ENCODE data around the gene PRKAR2B.
"Not testable (repeated sequence)": the region's sequence is repeated elsewhere in the genome, so short reads cannot be mapped to it uniquely, and the experiment has no call there.

PRKAR2B gene

DNA sequence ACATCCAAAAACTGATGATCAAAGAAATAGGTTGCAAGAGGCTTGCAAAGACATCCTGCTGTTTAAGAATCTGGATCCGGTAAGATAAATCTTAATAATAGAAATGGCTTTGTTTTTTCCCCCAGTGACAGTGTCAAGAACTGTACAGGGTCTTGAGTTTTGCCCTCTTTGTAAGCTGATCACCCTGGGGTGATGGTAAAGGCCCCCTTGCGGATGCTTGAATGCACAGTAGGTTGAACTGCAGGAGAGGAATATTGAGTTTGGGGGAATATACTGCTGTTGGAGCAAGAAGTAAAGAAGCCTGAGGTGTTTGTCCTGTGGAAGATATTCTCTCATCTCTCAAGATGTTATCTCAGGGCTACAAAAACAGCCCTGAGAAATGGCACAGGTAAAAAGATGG is 83.7 kb downstream of the PRKAR2B start:
- DNase-seq, result no peak

DNA sequence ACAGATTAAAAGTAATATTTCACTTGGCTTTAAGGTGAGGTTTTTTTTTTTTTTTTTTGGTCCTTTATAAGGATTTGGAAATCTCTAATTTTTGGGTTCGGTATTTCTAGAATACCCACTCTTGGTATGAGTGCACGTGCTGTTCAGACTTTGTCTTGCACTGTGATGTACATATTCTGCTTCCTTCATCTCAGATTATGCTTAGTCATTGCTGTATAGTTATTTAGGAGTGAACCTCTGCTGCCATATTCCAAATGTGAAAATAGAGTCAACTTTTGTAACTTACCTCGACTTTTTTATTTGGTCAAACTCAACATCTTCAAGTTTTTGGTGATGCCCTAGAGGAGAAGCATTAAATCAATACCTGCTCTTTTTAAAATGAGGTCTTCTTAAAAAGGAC is 84.2 kb downstream of the PRKAR2B start:
- DNase-seq, result no peak

GRCh38 chr7:107130487-107131220 is 86.1 kb downstream of the PRKAR2B start:
- no peak for DNase-seq

GRCh38 chr7:107133396-107133795 is 88.9 kb downstream of the PRKAR2B start:
- no peak for DNase-seq

- no peak for DNase-seq
These were observed 94.4 kb downstream of the PRKAR2B start for GRCh38 chr7:107138696-107139420.

DNA sequence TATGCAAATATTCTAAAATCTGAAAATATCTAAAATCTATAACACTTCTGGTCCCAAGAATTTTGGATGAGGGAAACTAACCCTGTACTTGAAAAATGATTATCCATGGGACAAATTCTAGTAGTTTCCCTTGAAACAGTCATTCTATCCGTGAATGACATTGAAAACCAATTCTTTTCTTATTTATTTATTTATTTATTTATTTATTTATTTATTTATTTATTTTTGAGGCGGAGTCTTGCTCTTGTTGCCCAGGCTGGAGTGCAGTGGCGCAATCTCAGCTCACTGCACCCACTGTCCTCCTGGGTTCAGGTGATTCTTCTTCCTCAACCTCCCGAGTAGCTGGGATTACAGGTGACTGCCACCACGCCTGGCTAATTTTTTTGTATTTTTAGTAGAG is 99.4 kb downstream of the PRKAR2B start:
- DNase-seq, result not testable (repeated sequence)

DNA sequence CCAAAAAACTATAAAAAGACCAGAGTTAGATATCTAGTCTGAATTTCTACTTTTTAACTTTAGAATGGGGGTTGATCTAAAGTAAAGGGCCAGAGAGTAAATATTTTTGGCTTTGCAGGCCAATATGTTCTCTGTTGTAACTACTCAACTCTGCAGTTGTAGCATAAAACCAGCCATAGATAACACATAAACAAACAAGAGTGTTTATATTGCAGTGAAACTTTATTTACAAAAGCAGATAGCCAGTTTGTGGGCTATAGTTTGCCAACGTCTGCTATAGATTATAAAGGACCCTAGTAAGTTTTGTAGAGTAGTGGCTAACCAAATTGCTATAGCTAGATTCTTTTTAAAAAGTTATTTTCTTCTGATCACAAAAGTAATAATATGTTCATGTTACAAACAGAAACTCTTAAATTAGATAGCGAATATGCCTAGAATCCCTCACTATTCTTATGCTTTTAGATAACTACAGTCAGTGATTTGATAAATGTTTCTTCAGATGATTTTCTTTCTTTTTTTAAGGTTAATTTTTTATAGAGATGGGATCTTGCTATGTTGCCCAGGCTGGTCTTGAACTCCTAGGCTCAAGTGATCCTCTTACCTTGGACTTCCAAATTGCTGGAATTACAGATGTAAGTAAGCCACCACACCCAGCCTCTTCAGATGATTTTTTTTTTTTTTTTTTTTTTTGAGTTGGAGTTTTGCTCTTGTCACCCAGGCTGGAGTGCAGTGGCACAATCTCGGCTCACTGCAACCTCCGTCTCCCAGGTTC is 100.7 kb downstream of the PRKAR2B start:
- DNase-seq, result no peak

- DNase-seq, result no peak
These were observed 103.2 kb downstream of the PRKAR2B start for GRCh38 chr7:107147464-107148393.

- no peak for DNase-seq
These were observed 104.2 kb downstream of the PRKAR2B start for GRCh38 chr7:107148721-107149120.

DNA sequence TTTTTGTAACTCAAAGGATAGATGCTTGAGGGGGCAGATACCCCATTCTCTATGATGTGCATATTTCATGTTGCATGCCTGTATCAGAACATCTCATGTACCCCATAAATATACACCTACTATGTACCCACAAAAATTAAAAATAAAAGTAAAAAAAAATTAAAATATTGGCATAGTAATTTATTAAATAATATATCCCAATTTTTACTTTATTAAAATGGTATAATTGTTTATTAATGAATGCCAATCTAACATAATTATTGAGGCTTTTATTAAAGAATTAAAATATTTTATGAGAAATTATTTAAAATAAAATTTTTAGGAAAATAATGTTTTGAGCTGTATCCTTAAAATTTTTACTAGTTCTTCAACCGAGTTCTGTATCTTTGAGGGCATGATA is 105.4 kb downstream of the PRKAR2B start:
- DNase-seq, result no peak

DNA sequence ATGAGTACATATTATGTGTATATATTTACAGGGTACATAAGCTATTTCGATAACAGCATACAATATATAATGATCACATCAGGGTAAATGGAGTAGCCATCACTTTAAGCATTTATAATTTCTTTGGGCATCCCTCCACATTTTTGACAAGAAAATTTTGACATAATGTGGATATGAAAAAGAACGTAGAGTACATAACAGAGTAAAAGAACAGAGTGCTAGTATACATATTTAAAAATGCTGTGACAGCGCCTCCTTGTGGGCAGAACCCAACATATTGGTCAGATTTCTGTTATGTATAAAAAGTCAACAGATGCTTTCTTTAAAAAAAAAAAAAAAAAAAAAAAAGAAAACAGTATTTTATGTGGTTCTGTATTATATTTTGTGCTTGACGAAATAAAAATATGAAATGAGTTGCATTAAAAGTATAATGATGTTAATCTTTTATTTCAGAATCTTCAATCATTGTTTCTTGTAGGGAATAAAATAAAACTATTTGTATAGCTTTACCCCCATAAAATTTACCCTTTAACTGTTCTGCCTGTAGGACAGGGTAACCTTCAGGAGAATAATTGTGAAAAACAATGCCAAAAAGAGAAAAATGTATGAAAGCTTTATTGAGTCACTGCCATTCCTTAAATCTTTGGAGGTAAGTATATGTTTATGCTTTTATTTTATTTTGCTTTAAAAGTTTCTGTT is 106.0 kb downstream of the PRKAR2B start:
- no peak for DNase-seq

- no peak for DNase-seq
These were observed 107.0 kb downstream of the PRKAR2B start for GRCh38 chr7:107151538-107151937.

DNA sequence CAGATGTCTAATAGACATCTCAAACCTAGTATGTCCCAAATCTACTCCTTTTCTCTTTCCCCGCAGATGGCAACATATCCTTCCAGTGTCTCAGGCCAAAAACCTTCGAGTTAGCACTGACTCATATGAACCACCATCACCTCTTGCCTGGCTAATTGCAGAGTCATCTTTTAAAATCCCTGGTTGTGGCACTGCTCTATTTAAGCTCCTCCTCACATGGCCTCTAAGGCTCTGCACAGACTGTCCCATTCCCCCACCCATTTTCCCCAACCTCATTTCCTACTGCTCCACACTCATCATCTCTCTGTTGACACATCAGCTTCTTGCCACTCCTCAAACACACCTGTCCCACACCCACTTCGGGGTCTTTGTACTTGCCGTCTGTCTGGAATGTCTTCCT is 107.5 kb downstream of the PRKAR2B start:
- no peak for DNase-seq

DNA sequence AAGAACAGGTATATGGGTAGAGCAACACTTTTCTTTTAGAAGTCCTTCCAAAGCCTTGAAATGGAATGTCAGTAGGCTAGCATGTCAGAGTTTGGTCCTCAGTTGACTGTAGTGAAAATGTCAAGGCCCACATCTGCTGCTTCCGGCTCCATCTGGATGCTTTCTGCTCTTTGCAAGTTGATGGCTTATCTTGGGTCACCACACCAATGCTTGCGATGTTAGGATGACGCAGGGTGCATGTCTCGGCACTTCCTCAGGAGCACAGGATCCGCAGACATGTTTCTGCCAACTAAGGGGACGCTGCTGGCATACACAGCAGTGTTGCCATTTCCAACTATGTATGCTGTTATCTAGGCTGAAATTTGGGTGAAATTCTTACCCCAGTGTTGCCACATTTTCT is 110.3 kb downstream of the PRKAR2B start:
- no peak for DNase-seq

DNA sequence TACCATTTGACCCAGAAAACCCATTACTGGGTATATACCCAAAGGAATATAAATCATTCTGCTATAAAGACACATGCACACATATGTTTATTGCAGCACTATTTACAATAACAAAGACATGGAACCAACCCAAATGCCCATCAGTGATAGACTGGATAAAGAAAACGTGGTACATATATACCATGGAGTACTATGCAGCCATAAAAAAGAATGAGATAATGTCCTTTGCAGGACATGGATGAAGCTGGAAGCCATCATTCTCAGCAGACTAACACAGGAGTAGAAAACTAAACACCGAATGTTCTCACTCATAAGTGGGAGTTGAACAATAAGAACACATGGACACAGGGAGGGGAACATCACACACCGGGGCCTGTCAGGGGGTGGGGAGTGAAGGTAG is 111.2 kb downstream of the PRKAR2B start:
- DNase-seq, result not testable (repeated sequence)

DNA sequence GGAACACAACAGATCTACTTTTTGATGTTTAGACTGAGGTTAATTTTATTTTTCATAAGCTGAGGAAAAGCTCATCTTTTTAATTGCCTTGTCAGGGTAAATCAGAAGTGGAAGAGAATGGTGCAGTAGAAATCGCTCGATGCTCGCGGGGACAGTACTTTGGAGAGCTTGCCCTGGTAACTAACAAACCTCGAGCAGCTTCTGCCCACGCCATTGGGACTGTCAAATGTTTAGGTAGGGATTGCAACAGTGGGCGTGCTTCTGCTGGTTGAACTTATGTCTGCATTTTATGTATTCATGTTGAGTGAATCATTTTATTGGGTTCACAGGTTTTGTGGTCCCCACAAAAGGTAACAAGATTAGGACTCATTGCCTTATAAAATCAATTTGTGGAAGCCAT is 112.6 kb downstream of the PRKAR2B start:
- no peak for DNase-seq

- DNase-seq, result no peak
These were observed 113.5 kb downstream of the PRKAR2B start for GRCh38 chr7:107158028-107158427.

DNA sequence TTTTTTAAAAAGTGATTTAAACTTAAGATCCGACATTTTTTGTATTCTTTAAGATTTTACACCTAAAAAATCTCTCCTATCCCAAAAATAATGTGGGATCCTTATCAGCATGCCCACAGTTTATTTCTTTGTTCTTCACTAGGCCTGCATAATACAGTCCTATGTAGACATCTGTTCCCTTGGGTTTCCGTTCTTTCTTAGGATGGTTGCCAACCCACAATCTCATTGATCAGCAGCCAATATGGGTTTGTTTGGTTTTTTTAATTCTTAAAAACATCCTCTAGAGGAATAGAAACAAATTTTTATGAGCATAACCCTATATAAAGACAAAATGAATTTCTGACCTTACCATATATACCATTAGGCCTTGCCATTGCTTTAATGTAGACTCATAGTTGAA is 115.9 kb downstream of the PRKAR2B start:
- no peak for DNase-seq

DNA sequence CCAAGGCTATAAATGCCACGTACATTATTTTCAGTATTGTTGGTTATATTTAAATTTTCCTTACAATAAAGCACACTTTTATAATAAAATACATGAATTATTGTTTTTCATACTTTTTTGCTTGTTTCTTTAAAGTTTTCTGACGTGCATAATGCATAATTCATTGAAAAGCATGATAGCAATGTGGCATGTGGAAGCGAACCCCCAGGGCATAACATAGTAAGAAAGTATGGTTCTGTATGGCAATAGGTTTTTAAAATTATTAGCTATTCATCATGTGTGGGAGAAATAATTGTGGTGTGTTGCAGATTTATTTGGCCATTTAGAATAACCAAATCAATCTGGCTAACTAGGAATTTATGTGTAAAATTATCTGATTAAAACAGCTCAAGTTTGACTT is 116.9 kb downstream of the PRKAR2B start:
- DNase-seq, result no peak

- no peak for DNase-seq
These were observed 118.0 kb downstream of the PRKAR2B start for GRCh38 chr7:107162475-107162874.

- DNase-seq, result no peak
These were observed 119.6 kb downstream of the PRKAR2B start for GRCh38 chr7:107164092-107164491.

GRCh38 chr7:107165341-107165740 is 120.8 kb downstream of the PRKAR2B start:
- no peak for DNase-seq
